GM21825 (cell line): ENCODE measurements around the gene SURF6.
"Not testable (repeated sequence)": the region's sequence is repeated elsewhere in the genome, so short reads cannot be mapped to it uniquely, and the experiment has no call there.

Source experiments
- ATAC-seq: cut with Tn5 transposase; IDR thresholded peaks from one replicate; pipeline ENCODE4 v1.9.1; 2021; ENCODE audit warnings: mild to moderate bottlenecking, moderate library complexity; ENCODE audit not compliant: unreplicated experiment

Gene SURF6

DNA sequence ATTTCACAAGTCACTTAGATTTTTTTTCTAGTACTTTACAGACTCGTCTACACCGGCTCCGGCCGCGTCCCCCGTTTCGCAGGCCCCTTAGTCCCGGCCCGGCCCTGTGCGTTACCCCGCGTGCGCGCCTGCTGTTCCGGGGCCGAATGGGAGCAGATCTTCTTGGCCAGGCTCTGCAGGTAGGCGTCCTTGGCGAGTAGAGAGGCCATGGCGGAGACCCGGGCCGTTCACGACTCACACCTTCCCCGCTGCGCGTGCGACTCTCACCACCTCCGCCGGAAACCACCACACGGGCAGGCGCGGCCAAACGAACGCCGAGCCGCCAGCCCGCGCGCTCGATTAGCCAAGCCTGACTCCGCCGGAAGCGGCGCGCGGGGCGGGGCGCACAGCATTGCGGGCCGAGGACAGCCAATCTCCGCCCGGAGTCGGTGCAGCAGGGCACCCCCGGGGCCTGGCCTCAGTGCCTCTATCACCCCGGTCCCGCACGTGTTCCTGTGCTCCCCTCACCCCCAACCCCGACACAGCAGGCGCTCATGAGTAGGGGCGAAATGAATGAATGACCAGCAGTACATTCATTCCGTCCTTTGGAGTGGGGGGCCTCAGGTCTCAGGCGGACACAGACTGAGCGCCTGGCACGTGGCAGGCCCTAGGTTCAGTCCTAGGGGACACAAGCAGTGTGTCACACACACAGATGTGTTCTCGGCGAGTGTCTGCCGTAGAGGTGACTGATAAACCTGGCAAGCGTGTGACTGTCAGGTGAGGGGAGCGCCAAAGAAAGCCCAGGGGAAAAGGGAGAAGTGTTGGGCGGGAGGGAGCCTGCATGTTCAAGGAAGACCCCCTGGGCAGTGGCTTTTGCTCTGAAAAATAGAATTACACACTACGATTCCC is at the start of gene SURF6:
Gene SURF6, minus strand, starts transcription at position 265 of the 888 bp plus-strand sequence. Its CDS starts 56 bp downstream, at position 209.
- peak; percentile 75 for ATAC-seq

DNA sequence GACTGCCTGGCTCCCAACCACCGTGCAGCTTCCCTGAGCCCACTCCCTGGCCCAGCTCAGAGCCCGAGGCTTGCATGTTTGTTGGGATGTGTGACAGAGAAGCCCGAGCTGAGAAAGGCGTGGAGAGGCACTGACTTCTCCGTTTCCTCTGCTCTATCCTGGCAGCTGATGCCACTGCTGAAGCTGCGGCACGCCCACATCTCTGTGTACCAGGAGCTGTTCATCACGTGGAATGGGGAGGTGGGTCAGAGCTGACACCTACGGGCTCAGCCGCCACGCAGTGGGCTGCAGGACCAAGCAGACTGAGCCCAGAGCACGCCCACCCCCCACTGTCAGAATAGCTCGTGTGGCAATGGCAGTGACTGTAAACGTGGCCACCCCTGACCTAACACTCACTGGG is 49.5 kb upstream of the SURF6 start:
- ATAC-seq, result no peak

DNA sequence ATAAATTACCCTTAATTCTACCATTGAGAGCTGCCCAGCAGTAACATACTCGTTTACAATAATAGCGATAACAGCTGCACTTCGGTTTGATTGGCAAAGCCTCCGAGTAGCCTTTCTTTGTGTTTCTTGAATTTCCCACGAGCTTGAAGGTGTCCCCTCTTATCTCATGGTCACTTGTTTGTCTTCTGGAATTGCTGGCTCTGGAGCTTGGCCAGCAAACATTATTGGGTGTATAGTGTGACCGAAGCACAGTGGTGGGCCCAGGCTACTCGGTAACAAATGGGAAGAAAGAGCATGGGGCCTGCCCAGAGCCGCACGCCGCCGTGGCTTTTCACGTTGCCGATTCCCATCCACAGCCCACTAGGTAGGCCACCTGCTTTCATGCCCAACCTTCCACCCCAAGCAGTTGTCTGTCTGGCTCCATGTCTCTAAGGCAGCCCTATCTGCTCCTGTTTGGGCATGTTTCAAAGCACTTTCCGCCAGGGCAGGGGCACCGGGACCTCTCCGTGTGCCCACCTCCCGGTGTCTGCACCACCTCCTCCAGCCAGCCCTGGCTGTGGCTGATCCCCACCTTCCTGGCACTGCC is 48.8 kb upstream of the SURF6 start:
- ATAC-seq, result no peak

DNA sequence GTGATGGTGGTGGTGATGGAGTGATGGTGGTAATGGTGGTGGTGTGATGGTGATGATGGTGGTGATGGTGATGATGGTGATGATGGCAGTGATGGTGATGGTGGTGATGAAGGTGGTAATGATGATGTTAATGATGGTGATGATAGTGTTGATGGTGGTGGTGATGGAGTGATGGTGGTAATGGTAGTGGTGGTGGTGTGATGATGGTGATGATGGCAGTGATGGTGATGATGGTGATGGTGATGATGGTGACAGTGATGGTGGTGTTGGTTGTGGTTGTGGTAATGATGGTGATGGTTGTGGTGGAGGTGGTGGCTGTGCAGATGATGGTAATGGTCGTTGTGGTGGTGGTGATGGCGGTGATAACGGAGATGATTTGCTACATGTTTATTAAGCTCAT is 47.5 kb upstream of the SURF6 start:
- ATAC-seq, result no peak

DNA sequence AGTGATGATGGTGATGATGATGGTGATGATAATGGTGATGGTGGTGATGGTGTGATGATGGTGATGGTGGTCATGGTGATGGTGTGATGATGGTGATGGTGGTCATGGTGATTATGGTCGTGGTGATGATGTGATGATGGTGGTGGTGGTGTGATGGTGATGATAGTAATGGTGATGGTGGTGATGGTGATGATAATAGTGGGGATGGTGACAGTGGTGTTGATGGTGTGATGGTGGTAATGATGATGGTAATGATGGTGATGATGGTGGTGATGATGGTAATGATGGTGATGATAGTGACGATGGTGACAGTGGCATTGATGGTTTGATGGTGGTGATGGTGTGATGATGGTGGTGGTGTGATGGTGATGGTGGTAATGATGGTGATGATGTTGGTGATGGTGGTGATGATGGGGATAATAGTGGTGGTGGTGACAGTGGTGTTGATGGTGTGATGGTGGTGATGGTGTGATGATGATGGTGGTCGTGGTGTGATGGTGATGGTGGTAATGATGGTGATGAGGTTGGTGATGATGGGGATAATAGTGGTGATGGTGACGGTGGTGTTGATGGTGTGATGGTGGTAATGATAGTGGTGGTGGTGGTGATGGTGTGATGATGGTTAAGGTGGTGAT is 46.6 kb upstream of the SURF6 start:
- no peak for ATAC-seq

DNA sequence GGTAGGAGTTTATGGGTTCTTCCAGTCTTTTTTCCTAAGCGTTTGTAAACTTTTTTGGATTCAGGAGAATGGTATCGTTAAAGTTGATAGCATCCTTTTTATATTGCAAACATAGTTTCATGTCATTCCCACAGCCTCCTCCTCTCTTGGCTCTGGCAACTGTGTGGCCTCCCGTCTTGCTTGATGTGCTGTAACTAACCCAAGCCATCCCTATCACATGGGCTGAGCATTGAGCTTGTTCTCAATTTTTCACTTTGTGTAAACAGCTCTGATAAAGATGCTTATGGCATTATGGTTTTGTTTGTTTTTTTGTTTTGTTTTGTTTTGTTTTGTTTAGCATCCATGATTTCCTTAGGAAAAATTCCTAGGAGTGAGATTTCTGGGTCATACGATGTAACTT is 44.7 kb upstream of the SURF6 start:
- ATAC-seq, result no peak

DNA sequence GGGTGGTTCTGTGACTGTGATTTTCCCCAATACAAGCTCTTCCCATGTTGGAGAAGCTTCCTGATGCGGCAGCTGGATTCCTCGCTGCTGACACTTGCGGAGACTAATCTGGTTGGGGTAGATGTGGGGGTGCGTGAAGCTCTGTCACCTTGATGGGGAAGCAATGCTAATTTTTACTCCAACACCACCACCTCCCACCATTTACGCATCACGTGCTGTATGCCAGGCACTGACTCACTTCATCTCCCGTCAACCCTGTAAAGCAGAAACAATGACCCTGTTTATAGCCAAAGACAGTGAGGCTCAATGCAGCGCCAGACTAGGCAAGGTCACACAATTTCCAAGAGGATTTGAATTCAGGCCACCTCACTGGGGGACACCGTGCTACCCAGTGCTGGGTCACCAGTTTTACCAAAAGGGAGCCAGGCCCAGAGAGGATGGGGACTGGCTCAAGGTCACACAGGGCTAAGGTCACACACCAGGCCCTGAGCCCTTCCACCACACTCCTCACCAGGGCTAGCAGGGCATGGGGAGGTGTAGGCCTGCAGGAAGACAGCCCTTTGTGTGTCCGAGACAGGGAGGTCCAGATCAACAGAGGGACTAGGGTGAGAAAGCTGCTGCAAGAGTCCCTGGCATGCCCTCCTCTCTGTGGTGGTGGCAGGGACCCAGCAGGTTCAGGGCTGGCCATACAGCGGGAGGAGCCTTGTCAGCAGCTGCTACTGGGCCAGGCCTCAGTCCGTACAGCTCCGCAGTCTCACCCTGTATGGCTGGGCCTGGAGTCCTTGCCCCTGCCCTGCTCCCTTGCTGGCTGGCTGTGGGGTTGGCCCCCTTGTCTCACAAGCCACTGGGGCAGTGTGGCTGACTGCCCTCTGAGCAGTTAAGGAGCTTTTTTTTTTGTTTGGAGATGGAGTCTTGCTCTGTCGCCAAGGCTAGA is 43.4 kb upstream of the SURF6 start:
- no peak for ATAC-seq

DNA sequence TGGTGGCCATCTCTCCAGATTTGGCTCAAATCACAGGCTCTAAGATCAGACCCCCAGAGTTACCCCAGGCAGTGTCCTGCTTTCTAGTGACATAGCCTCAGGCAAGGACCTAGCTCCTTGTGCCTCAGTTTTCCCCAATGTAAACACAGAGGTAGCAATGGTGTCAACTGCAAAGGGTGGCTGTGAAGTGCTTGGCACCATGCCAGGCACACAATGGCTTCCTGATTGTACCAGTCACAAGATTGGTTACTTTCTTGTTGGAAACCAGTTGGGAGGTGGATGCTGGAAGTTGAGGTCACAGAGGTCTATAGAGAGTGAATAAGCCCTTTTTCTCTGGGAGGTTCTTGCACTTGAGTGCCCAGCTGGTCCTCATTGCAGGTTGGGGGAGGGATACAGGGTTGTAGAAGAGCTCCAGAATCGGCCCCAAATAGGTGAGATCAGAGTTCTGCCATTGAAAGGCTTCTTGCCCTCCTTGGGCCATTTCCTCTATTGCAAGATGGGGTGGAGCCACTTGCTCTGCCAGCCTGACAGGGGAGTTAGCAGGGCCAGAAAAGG is 42.5 kb upstream of the SURF6 start:
- ATAC-seq, result no peak

DNA sequence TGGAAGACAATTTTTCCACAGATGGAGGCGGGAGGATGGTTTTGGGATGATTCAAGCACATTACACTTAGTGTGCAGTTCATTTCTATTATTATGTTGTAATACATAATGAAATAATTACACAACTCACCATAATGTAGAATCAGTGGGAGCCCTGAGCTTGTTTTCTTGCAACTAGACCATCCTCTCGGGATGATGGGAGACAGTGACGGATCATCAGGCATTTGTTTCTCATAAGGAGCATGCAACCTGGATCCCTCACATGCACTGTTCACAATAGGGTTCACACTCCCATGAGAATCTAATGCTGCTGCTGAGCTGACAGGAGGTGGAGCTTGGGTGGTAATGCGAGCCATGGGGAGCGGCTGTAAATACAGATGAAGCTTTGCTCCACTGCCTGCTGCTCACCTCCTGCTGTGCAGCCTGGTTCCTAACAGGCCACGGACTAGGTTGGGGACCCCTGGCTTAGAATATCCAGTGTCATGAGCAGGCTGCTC is 41.8 kb upstream of the SURF6 start:
- ATAC-seq, result no peak

DNA sequence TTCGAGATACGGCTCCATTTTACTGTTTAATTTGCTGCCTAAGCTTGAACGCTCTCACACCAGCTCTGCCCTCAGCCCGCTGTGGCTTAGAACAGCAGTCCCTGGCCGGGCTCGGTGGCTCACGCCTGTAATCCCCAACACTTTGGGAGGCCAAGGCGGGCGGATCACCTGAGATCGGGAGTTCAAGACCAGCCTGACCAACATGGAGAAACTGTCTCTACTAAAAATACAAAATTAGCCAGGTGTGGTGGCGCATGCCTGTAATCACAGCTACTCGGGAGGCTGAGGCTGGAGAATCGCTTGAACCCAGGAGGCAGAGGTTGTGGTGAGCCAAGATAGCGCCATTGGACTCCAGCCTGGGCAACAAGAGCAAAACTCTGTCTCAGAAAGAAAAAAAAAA is 41.3 kb upstream of the SURF6 start:
- not testable (repeated sequence) for ATAC-seq

DNA sequence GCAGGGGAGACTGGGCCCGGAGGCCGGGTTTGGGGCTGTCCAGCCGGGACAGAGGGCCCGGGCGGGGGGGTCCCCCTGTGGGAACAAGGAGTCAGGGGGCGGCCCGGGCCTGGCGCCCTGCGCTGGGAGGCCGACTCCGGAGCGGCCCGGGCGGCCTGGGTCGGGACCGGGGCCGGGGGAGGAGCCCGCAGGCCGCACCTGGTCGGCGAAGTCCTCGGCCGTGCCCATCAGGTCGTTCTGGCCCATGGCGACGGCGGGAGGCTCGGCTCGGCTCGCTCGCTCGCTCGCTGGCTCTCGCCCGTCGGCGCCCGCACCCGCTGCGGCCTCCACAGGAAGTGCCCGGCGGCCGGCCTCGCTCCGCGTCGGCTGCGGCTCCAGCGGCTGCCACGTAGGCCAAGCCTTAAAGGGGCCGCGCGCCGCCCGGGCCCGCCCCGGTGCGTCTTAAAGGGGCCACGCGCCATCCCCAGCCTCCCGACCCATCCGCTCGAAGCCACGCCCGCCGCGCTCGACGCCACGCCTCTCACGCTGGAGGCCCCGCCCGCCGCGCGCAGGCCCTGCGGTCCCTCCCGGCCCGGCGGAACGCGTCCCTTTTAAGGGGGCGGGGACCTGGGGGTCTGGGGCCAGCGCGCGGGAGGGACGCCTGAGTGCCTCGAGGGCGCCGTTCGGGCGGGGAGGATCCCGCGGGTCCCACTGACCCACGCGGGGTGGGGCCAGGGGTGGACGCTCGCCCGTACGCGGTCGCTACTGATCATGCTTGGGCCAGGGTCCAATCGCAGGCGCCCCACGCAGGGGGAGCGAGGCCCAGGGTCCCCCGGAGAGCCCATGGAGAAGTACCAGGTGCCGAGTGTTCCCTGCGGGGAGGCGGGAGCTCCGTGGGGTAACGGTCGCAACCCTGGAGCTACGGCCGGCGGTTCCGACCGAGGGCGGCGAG is 40.0 kb upstream of the SURF6 start, which contains the start of the genes STKLD1 and SURF4:
Gene STKLD1, plus strand, starts transcription at position 643 of the 931 bp plus-strand sequence. Its CDS starts 108 bp downstream, at position 751.
Gene SURF4, minus strand, starts transcription at position 337 of the 931 bp plus-strand sequence. Its CDS starts 91 bp downstream, at position 246.
- peak; percentile 84 for ATAC-seq

DNA sequence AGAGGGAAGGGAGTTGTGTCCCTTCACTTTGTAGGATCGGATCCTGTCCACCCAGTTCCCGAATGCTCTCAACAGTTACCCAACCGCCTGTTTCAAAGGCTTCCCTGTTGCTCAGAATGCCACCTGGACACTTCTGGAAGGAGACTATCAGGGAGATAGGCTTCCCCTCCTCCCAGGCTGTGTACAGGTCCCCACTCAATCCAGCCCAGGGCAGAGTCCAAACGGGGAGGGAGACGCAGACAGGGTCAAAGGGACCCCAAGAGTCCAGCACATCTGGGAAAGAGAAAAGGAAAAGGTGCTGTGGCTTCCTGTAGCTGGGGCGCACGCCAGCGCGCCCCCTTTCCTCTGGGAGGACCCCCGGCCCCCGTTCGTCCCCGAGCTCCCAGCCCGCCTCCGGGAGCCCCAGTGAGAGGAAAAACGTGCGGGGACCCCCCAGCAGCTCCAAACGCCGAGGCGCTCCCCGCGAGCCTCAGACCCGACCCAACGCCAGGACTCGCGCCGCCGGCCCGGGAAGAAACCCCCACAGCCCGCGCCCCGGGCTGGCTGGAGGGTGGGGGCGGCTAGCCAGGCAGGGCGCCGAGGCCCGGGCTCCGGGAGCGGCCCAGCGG is 39.2 kb upstream of the SURF6 start:
- ATAC-seq, result peak; percentile 6

DNA sequence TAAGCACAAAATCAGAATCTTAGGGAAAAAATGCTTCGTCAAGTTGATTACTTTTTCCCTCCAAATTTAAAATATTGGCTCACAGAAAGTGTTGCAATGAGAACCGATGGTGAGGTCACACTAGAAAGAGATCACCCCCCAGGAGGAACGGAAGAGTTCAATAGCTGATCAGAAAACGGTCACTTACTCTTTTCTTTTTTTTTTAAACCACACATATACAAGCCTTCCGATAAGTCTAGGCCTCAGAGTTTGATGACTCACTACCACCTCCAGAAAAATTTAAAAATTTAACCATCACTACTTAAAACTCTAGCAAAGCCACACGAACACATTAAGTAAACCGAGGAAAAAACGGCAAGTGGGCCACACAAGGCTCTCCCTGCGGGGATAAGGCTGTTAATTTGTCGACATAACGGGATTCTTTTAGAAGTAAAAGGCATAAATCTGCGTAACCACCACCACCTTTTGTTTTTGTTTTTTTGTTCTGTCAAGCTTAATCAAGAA is 38.7 kb upstream of the SURF6 start:
- no peak for ATAC-seq

DNA sequence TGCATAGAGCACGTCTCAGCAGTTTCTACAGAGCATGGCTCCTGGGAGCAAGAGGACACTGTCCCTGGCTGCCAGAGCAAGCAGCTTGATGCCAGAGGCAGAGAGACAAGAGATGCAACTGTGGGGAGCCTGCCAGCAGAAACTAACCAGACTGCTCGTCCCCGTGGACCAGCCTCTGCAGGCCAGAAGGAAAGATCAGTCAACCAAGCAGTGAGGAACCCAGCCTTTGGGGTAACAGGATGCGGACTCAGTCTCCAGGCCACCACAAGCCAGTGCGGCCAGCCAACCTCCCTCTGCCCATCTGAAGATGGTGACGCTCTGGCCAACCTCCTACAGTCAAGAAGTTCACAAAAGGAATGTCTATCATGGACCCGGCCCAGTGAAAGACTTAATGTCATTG is 36.2 kb upstream of the SURF6 start:
- no peak for ATAC-seq

DNA sequence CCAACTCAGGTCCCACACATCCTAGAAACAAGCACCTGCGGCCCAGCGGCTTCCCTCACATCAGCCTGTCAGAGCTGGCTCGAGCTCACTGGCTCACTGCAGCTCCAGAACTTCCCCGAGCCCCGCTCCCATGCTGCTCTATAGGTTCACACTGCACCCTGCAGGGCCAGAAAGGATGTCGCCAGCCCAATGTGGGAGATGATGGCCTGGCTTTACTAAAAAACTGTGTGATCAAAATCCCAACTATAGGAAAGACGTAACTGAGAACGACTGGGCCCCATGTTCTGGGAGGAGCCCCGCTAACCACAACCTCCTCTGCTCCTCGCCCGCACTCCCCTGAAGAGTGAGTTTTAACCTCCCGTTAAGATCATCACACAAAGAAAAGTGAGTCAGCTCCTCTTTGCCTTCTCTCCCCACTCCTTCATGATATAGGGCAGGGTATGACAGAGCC is 35.3 kb upstream of the SURF6 start:
- no peak for ATAC-seq

DNA sequence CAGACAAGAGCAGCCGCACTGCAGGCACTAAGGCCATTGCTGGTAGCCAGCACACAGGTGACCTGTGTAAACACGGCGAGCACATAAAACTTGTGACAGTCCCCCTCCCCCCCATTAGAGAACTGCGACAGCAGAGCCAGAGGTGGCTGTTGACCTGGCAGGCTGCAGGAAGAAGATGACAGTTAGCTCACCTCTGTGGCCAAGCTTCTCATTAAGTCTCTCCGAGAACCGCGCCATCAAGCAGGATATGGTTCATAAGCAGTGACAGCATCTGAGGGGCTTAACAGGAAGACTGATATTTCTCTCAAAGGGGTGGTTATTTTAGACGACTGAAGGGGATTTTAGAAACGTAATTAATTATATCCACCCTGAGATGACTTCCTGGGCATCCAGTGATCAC is 34.7 kb upstream of the SURF6 start:
- ATAC-seq, result no peak

DNA sequence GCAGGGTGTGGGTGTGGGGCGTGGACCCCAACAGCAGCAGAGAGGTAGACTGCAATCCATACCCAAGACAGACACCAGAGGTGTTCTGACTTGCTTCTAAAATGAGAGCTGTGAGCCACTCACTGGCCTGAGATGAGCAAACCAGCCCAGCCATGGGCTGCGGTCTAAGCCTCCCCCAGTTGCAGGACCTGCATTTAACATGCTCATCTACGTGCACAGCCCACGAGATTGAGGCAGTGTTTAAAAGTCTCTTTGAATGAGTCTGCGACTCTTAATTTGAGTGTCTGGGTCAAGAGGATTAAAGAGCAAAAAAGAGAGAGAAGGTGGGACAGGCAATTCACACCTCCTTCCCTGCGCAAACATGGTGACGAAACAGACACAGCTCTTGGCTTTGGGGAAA is 33.9 kb upstream of the SURF6 start:
- ATAC-seq, result no peak

DNA sequence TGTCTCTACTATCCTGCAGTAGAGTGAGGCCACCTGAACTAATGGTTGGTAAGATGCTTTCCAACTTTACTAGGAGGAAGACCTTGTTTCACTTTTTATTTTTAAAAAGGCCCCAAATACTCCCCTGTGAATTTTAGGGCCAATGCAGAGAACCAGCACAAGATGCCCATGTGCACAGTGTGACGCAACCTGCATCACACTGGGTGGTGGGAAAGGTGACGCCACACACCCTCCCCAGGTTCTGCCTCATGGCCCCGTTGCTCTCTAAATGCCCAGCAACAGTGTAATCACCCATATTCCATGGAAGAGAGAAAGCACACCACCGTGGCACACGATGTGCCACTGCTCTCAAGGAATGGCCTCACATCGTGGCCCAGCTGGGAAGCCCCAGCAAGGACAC is 33.4 kb upstream of the SURF6 start:
- no peak for ATAC-seq
